ENCODE measurements around the gene PRKD1. TPM values are rescaled to one million over a fixed set of nuclear protein-coding genes. Genes with fewer than 3 reads are reported as not detected.

PRKD1 gene
- total RNA-seq, 1 donor from 2014 or later = 17.2 TPM

GRCh38 chr14:29527286-29527685, 400.4 kb downstream of the PRKD1 start:
- Histone ChIP-seq H3K27ac (no peak overlapping the region), H3K27me3 (no peaks in the 10 kb centered on the region), H3K9me3 (no peaks in the 10 kb centered on the region), H3K4me3 (no peak overlapping the region), H3K4me1 (no peaks in the 10 kb centered on the region), H3K36me3 (no peaks in the 10 kb centered on the region)
- DNase-seq (no peak), ATAC-seq (no peak)
- intact Hi-C loops (cut with DNase I) = no loop called here
- TF ChIP-seq CTCF (IDR thresholded peaks at IDR 0.05) = no peak

Data from upper lobe of right lung (tissue), 1 donor.